HG02852 (cell line): ENCODE data around the gene ITGB4.

Experiments used
- ATAC-seq: cut with Tn5 transposase; IDR thresholded peaks from one replicate; pipeline ENCODE4 v1.9.1; 2021; ENCODE audit warnings: mild to moderate bottlenecking, moderate library complexity; ENCODE audit not compliant: unreplicated experiment

Gene ITGB4

DNA sequence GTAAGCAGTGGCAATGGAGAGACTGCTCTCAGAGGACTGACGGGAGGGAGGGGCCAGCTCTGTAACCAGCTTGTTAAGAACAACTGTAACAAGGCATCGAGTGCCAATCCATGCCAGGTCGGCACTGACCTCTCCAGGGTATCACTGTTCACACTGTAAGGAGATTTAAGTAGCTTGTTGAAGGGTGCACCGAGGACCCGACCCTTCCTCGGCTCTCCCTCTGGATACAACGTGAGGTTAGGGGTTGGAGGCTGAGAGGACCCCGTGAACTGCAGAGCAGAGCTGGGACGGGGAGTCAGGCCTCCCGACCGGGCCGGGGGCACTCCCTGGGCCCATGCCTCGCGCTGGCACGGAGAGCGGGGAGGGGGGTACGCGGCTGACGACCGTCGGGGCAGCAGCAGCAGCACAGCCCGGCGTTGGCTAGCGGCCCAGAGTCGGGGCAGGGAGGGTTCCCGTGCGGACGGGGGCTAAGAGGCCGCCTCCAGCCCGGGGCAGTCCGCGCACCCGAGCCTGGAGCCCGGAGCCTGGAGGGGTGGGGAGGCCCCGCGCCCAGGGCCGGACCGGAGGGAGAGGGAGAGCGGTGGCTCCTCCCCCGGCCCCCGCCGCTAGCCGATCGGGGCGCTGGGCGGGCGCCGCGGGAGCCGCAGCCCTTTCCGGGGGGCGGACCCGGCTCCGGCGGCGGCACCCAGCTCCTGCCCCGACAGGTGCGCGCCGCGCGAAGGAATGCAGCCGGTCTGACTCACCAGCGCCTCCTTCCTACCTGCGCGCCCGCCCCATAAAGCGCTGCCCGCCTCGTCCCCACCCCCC is at the start of gene ITGB4:
Gene ITGB4 (plus strand): TSS at position 804 of the 807 bp plus-strand sequence. CDS start 3,245 bp downstream, outside the sequence.
- ATAC-seq, result no peak

DNA sequence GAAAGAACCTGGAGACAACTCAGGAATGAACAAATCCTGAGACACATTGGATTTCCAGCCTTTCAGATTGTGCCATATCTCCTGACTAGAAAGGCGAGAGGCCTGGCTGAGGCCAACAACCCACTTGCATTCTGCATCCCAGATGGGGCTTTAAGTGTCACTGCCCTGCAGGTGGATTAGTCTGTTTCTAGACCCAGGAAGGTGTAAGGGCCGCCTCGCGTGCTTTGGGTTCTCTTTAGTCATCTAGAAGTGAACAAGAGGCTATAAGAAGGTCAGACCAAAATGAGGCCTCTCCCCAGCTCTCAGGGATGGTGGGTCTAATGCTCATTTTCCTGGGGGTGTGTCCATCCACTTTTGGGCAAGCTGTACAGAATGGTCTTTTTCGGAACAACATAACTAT is 49.2 kb upstream of the ITGB4 start:
- ATAC-seq, result no peak

DNA sequence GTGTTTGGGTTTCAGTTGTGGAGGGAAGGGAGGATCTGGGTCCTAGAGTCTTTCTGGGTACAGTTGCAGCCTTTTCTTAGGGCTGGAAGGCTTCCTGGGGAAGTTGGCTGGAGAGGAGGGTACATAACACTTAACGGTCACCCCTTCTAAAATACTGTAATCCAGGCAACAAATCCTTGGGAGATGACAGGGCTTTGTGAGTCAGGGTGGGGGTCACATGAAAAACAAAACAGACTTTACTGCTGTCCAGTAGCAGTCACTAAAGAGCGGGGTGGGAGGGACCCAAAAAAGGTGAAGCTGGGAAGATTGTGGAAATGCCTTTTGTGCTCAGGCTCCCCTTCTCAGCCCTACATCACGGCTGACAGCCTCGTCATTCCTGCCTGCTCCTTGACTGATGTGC is 47.8 kb upstream of the ITGB4 start:
- no peak for ATAC-seq

DNA sequence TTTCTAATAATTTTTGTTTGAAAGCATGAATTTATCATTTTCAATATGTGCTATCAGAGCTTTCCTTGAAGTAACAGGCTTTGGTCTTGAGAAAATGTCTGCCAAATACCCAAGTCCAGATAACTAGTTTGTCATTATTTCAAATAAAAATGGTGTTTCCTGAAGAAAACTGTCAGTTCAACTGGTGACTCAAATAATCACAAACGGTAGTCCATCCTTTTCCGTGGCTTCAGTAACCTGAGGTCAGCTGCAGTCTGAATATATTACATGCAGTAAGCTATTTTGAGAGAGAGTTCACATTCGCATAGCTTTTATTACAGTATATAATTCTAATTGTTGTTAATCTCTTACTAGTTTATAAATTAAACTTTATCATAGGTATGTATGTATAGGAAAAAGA is 44.8 kb upstream of the ITGB4 start:
- ATAC-seq, result no peak

DNA sequence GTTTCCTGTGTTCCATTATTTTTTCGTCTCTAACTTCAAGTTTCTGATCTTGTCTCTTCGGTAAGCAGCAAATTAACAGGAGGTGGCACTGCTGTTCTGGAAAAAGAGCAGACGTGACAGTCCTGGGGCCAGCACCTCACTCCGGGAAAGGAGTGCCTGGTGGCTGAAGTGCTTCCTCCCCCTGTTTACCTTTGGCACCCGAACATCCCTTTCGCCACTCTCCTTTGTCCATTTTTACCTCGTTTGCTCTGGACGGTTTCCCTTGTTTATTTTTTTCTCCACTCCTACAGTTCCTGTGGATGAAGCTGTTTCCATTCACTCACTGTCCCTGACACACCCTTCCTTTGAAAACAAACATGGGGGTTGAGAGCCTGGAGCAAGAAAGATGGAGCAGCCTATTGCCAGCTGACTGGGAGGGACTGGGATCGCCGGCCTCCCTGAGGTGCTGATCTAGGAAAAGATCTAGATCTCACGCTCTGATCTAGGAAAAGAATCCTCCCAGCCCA is 41.5 kb upstream of the ITGB4 start:
- ATAC-seq, result no peak

DNA sequence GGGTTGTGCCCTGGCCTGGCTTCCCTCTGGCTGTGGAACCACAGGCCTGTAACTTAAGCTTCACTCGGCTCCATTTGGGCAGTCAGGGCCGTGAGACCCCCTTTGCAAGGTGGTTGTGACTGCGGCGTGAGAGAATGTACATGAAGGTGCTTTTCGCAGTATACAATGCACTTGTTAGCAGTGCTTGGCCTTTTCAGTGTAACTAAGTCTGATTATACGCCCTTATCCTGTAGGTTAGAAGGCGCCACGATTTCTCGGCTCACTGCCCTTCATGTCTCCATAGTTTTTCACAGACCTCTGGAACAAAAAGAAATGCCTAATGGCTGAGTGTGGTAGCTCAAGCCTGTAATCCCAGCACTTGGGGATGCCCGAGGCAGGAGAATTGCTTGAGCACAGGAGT is 40.8 kb upstream of the ITGB4 start:
- ATAC-seq, result no peak

DNA sequence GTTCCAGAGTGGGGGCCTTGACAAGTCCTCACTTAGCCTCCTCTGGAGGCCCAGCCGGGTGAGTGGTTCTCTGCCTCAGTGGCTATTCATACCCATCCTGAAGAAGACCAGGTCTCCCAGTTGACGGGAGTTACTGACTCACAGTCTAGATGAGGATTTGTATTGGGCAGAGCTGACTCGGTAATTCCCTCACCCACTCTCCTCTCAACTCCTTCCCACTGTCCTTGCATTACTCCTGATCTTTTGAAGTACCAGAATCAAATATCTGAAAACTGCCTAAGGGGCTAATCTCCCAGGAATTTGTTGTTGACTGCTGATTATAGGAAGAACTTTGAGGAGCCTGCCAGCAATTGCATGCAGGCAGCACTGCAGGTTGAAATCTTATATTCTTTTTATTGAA is 40.0 kb upstream of the ITGB4 start:
- no peak for ATAC-seq

DNA sequence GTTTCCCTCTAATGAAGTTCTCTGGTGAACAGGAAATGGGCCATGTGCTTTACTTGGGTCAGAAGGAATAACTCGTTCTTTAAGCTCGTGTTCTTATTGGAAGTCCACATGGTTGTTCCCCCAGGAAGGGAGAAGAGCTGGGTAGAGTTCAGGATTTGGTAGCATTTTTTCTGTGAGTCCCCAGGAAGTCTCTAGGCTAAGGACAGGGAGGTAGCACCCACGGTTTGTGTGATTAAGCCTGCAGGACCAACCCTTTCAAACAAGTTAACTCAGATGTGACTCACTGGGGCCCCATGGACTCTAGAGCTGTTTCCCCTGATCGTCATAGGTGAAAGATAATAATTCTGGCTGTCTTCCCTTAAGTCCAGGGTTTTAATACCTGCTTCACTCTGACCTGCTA is 37.7 kb upstream of the ITGB4 start:
- ATAC-seq, result no peak

DNA sequence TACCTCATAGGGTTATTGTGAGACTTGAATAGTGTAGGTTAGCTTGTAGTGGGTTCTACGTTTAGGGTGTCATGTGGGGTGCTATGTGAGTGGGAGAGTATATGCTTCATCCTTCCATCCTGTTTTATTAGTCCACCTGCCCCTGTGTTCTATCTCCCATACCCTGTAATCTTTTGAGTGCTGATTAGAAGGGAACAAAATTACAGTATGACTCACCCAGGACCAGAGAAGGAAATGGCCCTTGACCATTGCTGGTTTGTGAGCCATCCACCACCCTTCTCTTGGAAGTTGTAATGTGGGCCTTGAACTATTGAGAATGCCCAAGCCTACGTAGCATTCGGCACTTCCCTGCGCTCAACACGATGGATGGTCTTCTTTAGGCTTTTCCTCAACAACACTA is 37.0 kb upstream of the ITGB4 start:
- ATAC-seq, result no peak

DNA sequence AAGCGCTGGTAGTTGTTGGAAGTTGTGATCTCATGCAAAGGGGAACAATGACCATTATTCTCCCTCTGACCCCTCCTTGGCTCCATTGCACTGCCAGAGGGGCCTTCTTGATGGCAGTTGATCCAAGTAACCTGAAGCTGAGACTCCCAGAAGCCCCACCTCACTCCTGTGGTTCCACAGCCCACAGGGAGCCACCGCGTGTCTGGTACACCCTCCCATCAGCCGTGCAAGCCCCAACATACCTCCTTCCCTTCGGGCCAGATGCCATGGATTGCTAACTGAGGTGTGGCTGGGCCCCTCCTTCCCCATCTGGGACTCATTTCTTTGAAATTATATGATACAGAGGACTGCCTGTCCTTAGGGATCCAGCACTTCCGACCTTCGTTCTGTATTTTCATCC is 36.3 kb upstream of the ITGB4 start:
- ATAC-seq, result no peak

DNA sequence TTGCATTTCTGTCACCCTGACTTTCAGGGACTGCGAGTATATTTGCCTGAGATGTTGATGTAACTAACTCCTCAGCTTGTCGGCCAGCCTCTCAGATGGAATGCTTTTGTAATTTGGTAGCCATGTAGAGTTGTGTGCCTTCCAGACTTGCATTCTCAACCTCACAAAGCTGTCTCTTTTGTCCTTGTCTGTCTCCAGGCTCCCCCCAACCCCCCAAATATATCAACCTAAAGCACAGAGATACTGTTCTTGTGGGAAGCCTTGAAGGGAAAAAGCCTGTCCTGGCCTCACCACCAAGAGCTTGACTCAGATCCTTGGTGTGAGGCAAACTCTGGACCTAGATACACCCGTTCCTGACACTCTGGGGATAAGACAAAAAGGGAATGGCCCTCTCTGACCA is 35.8 kb upstream of the ITGB4 start:
- no peak for ATAC-seq

DNA sequence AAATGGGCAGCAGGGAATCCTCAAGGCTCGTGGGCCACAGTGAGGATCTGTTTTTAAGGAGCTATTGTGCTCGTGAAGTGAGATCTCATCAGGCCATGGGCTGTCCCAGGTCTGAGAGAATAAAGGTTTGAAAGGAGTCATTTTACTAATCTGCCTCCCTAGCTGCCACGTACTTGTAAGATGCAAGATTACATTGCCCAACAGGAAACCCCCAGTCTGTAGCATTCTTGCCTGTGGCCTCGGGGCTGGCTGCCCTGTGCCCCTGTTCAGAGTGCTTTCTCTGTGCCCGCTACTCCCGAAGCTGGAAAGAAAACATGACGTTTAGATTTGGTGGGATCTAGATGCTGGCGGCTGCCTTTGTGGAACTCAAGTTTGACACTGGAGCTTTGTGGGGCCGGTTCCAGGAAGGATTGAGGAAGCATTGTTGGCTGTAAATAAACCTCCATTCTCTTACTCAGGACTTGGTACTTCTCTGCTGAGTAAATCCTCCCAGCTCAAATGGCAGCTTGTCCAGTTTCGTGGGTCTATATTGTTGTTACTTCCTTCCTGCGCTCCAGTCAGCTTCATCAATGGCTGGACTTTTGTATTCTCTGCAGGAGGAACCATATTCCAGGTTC is 32.9 kb upstream of the ITGB4 start:
- no peak for ATAC-seq

DNA sequence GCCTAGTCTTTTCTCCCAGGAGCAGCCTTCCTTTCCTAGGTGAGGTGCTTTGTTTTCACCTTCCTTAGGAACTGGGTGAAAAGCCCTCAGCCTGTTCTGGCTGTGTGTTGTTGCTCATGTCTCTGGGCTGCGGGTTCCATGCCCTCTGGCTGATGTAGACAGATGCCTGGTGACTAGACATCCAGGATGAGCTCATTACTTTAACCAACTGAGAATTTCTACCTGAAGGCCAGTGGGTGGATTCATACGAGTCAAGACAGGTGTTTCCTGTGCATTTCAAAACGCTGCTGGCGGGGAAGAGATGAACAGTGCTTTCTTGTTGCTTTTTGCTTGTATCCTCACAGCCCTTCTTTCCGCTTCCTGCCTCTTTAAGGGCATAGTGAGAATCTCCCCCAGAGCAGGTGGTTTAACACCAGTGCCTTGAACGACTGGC is 31.8 kb upstream of the ITGB4 start:
- no peak for ATAC-seq

DNA sequence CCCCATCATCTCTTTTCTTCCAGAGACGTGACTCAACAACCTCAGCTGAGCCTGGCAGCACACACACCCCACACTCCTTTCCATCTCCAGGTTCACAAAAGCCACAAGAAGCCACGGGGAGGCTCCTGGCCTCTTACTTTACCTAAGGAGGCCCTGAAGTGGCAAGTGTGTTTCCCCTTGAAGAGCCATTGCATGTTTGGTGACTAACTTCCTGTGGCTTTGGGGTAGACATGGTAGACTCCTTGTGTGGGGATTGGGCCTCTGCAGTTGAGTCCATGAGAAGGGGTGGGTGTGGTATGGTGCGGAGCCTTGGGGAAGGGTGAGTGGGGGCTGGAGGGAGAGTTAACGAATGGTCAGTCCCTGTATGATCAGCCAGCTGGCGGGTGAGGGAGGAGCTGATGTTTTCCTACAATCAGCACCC is 29.9 kb upstream of the ITGB4 start:
- ATAC-seq, result no peak

DNA sequence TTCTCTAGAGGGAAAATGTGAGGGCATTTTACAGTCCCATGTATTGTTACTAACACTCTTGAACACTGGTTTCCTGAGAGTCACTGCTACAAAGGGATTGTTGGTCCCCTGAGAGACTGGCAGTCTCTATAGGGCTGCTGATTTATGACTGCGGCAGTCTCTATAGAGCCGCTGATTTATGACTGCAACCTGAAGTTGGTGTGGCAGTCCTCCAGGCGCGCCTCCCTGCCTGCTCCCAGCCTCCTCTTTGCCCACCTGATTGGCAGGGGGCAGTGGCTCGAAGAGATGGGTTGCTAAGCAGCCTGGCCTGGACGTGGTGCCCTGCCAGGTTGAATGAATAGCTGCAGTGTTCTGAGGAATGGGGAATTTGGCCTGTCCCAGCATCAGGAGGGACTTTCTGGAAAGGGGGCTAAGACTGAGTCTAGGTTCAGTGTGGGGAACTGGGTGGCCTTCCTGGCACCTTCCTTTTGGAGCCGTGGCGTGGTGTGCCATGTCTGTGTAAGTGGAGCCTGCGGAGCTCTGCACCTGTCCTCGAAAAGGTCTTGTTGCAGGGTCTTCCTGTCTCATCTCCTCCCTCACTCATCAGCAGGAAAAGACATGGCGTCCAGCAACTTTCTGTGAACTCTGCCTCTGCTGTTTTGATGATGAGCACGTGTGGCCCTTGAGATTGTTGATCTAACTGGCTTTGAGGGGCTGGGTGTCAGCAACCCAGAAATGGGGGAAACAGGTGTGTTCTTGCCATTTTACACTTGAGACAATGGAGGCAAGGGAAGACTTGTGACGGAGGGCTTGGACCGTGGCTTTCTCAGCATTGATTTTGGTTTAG is 29.2 kb upstream of the ITGB4 start:
- no peak for ATAC-seq

DNA sequence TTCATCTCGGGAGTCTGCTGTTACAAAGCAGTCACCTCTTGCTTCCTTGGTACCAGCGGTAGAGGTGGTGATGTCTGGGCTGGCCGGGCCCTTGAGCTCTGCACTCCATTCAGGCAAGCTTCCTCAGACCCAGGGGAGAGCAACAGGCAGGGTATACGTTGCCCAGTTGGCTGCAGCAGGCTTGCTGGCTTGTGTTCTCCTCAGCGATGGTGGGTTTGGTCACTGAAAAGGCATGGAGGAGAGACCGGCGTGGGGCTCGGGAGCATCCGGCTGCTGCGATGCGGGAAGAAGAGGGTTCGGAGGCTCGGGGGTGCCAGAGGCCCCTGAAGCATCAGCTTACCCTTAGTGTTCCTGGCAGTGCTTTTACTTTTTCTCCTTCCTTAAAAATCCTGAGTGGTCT is 28.3 kb upstream of the ITGB4 start:
- no peak for ATAC-seq

DNA sequence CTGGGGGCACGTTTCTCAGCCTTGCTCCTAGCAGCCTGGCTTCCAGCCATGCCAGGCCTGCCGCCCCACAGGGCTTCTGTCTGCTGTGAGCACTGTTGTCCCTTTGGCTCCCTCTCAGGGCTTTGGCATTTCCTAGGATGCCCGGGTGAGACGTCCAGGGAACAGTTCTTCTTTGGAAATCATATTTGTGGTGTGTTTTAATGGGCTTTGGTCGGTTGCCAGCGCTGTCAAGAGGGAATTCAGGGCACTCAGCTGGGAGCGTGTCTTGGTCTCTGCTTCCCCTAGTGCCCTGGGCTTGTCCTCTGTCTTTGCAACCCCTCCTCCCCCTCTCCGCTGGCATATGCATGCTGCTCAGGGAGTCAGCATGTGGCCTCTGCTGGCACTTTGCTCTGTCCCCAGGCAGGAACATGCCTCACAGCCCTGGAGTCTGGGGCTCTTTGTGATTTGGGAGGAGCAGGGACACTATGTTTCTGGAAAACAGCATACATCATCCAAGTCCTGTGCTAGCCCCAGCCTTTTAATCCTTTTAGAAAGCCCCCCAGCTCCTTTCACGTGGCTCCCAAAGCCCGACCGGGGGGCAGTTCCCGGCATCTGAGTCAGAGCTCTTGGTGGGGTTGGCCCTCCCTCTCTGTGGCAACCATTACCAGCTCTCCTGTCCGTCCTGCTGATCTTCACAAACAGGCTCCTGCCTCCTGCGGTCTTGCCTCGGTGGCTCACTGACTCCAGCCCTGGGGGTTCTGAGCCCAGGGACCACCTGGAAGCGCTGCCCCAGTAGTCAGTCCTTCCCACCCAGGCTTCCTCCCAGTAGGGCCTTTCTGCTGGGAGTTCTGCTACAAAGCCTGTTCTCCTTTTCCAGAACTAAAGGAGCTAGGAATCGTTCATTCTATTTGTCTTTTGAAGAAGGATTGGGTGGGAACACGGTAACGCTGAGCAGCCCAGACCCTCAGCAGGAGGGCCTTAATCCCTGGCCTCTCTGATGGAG is 27.5 kb upstream of the ITGB4 start:
- no peak for ATAC-seq

DNA sequence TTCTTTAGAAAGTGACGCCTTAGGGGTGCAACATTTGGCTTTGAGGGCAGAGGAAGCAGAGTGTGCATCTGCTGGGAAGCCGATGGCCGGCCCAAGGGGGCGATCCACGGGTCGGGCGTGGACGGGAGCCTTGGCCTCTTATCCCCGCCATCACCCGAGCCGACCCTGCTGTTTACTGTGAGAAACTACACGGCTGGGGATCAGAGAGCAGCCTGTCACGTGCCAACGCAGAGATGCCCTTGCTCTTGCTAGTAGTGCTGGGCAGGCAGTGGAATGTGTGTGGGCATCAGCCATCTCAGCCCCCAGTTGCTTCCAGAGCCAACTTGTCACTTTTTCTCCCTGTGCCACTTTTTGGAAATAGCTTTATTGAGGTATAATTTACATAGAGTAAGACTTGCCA is 26.7 kb upstream of the ITGB4 start:
- ATAC-seq, result no peak

DNA sequence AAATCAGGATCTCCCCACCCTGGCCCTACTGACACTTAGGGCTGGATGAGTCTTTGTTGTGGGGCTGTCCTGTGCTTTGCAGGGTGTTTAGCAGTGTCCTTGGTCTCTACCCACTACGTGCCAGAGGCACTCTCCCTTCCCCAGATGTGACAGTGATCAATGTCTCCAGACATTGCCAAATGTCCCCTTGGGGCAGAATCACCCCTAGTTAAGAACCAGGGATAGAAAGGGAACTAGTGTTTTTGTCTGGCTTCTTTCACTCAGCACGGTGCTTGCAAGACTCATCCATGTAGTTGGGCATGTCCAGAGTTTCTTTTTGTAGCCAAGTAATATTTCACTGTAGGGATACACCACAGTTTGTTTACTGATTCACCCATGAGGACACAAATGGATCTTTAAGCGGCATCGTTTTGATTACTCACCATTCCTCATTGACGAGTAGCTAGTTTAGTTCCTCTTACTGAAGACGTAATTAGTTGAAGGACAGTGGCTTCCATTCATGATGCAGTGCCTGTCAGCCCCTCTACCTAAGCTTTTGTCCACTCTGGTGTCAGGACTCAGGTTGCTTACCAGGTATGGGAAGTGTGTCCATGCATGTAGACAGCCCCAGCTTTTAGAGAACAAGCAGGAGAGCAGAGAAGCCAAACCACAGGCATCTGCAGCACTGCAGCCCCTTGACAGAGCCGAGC is 26.0 kb upstream of the ITGB4 start:
- no peak for ATAC-seq

DNA sequence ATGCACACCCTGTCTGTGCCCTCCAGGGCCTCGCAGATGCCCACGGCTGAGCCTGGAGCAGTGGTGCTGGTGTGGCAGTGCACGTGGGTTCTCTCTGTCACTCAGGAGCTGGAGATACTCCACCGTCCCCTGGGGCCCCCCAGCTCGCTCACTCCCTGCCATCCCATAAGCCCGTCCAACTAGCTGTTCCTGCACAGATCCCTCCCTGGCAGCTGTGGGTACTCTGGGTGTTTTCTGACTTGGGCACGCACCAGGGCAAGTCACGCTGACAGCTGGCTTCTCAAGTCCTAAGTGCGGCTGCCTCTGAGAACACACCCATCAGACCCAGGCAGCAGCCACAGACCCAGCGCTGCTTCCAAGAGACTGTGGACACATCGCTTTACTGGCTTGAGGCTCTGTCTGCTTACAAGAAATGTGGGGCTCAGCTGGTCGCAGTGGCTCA is 25.4 kb upstream of the ITGB4 start:
- no peak for ATAC-seq
